Hematopoietic multipotent progenitor cell treated with erythropoietin and hydrocortisone succinate and interleukin-3 and kit ligand, for 15 days (in vitro differentiated cells): ENCODE data around the gene PRSS3.
"Not testable (repeated sequence)": the region's sequence is repeated elsewhere in the genome, so short reads cannot be mapped to it uniquely, and the experiment has no call there.

Experiments
- DNase-seq: peaks from one replicate; pipeline ENCODE4 v3.0.0-alpha.2; 2015; ENCODE audit warnings: low spot score

Gene PRSS3

DNA sequence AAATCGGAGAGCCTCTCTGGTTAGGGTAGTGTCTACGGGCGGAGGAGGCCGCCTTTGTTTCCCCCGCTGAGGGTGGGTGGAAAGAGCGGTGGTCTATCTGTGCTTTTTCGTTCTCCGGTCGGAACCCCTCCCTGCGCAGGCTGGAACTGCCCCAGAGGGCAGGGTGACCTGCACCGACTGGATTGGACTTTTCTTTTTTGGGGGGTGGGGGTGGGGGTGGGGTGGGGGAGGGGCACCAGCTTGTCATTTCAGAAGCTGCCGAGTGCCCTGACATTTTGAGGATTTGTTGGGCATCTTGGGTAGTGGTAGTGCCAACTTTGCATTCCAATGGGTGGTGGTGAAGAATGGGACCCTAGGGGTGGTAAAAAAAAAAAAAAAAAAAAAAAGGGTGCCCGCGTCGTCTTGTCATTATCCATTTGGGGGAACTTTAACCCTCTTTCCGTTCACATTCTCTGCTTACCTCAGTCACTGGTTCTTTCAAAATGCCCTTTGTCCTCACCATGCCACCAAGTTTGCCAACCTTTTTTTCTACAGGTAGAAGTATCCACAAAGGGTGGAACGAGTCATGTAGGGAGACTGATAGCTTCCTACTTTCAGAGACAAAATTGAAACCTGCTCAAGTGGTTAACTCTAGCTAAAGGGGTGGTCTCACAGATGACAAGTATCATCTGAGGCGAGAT, 22.9 kb downstream of the PRSS3 start:
- peak; percentile 12 for DNase-seq

GRCh38 chr9:33818847-33819500, 23.6 kb downstream of the PRSS3 start:
- peak; percentile 54 for DNase-seq

- DNase-seq = no peak
These were observed 24.9 kb downstream of the PRSS3 start for GRCh38 chr9:33820231-33820745.

DNA sequence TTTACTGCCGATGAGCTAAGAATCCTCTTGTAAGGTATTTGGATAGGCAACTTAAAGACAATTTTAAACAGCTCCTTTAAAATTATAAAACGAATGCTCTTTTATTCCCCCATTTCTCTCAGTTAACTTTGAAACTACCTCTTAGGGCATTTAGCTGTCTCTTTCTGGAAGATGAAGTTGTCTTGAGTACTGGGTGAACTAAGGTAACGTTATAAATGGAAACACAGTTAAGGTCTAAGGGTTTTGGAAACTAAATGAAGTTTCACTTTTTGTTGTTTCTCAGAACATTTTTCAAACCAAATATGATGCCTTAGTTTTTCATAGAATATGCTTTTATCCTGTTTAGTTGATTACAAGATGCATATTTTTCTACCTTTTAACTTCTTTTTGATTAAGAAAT, 28.4 kb downstream of the PRSS3 start:
- no peak for DNase-seq

DNA sequence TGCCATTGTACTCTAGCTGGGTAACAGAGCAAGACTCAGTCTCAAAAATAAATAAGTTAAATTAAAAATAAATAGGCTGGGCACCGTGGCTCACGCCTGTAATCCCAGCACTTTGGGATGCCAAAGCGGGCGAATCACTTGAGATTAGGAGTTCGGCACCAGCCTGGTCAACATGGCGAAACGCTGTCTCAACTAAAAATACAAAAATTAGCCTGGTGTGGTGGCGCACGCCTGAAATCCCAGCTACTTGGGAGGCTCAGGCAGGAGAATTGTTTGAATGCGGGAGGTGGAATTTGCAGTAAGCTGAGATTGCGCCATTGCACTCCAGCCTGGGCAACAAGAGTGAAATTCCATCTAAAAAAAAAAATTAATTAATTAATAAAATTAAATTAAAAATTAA, 31.9 kb downstream of the PRSS3 start:
- DNase-seq = not testable (repeated sequence)

GRCh38 chr9:33829641-33830230, 34.4 kb downstream of the PRSS3 start:
- DNase-seq = not testable (repeated sequence)

DNA sequence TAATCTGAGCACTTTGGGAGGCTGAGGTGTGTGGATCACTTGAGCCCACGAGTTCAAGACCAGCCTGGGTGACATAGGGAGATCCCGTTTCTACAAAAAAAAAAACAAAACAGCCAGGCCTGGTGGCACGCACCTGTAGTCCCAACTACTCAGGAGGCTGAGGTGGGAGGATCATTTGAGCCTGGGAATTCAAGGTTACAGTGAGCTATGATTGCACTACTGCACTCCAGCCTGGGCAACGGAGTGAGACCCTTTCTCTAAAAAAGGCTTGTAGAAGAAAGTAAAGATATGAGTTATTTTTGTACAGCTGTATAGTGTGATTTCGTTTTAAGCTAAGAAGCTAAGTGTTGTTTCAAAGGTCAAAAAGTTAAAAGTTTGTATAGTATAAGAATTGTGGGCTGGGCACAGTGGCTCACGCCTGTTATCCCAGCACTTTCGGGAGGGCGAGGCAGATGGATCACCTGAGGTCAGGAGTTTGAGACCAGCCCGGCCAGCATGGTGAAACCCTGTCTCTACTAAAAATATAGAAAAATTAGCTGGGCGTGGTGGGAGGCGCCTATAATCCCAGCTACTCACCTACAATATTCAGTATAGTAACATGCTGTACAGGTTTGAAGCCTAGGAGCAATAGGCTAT, 40.4 kb downstream of the PRSS3 start:
- DNase-seq = no peak

GRCh38 chr9:33836261-33836660, 40.9 kb downstream of the PRSS3 start:
- DNase-seq = not testable (repeated sequence)

DNA sequence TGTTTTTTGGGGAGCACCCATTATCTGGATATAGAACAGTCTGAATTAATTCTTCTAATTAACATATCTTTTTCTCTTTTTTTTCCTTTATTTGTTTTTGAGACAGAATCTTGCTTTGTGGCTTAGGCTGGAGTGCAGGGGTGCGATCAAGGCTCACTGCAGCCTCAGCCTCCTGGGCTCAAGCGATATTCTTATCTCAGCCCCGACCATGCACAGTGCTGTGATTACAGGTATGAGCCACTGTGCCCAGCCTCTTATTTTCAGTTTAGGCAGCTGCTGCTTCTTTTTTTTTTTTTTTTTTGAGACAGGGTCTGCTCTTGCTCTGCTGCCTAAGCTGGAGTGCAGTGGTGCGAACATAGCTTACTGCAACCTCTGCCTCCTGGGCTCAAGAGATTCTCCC, 41.8 kb downstream of the PRSS3 start:
- no peak for DNase-seq

GRCh38 chr9:33840381-33840780, 45.0 kb downstream of the PRSS3 start:
- no peak for DNase-seq

DNA sequence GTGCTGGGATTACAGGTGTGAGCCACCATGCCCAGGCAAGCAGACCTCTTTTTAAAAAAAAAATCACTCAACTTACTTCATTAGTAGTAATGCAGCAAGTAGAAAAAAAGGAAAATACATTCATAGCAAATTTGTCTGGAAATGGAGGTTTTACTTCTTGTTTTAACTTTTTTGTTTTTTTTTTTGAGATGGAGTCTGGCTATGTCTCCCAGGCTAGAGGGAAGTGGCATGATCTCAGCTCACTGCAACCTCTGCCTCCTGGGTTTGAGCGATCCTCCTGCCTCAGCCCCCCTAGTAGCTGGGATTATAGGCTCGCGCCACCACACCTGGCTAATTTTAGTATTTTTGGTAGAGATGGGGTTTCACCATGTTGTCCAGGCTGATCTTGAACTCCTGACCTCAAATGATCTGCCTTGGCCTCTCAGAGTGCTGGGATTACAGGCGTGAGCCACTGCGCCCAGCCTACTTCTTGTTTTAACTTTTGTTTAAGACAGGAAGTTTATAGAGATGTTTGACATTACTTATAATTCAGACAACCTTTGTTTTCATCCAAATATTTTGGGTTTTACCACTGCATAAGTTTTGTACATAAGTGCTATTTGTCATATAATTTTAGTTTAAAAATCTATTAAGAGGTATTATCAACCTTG, 48.1 kb downstream of the PRSS3 start:
- DNase-seq = no peak

DNA sequence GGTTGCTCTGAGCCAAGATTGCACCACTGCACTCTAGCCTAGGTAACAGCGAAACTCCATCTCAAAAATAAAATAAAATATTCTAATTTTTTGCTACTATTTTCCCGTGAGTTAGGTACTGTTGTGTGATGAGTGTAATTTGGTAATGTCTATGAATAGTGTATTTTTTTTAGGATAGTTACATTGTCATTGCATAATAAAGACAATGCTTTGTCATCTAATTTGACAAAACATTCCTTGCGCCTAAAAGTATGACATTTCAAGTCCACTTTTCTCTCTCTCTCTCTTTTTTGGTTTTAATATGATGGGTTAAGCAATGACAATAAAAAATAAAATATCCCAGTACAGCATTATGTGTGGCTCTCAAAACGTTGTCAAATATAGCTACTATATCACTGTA, 50.9 kb downstream of the PRSS3 start:
- DNase-seq = no peak

DNA sequence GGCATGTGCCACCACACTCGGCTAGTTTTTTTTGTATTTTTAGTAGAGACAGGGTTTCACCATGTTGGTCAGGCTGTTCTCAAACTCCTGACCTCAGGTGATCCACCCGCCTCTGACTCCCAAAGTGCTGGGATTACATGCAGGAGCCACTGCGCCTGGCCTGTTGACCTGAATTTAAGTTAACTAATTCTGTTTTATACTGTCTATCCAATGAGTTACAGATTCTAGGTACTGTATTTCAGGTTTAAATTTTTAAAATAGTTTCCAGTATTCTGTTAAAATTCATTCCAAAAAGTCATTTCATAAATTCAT, 52.5 kb downstream of the PRSS3 start:
- not testable (repeated sequence) for DNase-seq
